Dedifferentiated amniotic fluid mesenchymal stem cell (primary cell): ENCODE results near the gene ARFIP1.

Source experiments
- DNase-seq: peaks from one replicate; pipeline ENCODE4 v3.0.0-alpha.2; 2016; ENCODE audit errors: extremely low spot score

Gene ARFIP1

GRCh38 chr4:152938237-152938947 lies 158.6 kb downstream of the ARFIP1 start:
- DNase-seq, result peak; percentile 18

GRCh38 chr4:152939621-152940020 lies 159.9 kb downstream of the ARFIP1 start:
- DNase-seq, result no peak

GRCh38 chr4:152940461-152940860 lies 160.7 kb downstream of the ARFIP1 start:
- no peak for DNase-seq

GRCh38 chr4:152941411-152941810 lies 161.7 kb downstream of the ARFIP1 start:
- no peak for DNase-seq

GRCh38 chr4:152942346-152942745 lies 162.6 kb downstream of the ARFIP1 start:
- DNase-seq, result no peak

- DNase-seq, result peak; percentile 80
These were observed 163.9 kb downstream of the ARFIP1 start for GRCh38 chr4:152943672-152944071.

GRCh38 chr4:152944666-152945320 lies 165.0 kb downstream of the ARFIP1 start:
- no peak for DNase-seq

GRCh38 chr4:152945639-152946038 lies 165.9 kb downstream of the ARFIP1 start:
- DNase-seq, result no peak

- DNase-seq, result no peak
These were observed 166.7 kb downstream of the ARFIP1 start for GRCh38 chr4:152946446-152946845.

- no peak for DNase-seq
These were observed 167.6 kb downstream of the ARFIP1 start for GRCh38 chr4:152947311-152947710.

- no peak for DNase-seq
These were observed 170.2 kb downstream of the ARFIP1 start for GRCh38 chr4:152949930-152950329.

- no peak for DNase-seq
These were observed 170.9 kb downstream of the ARFIP1 start for GRCh38 chr4:152950402-152951274.

- DNase-seq, result no peak
These were observed 171.6 kb downstream of the ARFIP1 start for GRCh38 chr4:152951348-152951747.

GRCh38 chr4:152953514-152953913 lies 173.8 kb downstream of the ARFIP1 start:
- DNase-seq, result no peak

- DNase-seq, result no peak
These were observed 175.0 kb downstream of the ARFIP1 start for GRCh38 chr4:152954741-152955140.

- no peak for DNase-seq
These were observed 176.4 kb downstream of the ARFIP1 start for GRCh38 chr4:152956147-152956546.

- DNase-seq, result peak; percentile 55
These were observed 177.1 kb downstream of the ARFIP1 start for GRCh38 chr4:152956650-152957436.

GRCh38 chr4:152957437-152958171 lies 177.8 kb downstream of the ARFIP1 start:
- no peak for DNase-seq

- no peak for DNase-seq
These were observed 179.3 kb downstream of the ARFIP1 start for GRCh38 chr4:152959080-152959479.

GRCh38 chr4:152960082-152960481 lies 180.3 kb downstream of the ARFIP1 start:
- DNase-seq, result no peak
